ENCODE measurements around the gene ZNF512.

DNA sequence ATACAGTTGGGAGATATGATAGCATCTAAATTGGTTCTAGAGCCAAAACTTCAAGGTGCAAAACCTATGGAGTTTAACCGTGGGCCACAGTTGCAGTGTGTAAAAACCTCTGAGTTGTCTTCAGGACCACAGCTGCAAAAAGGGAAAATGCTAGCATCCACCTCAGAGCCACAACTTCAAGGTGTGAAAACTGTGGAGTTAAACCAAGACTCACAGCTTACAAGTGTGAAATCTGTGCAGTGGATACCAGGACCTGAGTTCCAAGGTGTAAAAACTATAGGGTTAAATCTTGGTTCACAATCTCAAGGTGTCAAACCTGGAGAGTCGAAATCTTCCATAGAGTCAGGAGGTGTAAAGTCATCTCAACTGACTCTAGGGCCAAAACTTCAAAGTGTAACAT lies 10.4 kb upstream of the ZNF512 start:
- TF ChIP-seq, protein P1, sequence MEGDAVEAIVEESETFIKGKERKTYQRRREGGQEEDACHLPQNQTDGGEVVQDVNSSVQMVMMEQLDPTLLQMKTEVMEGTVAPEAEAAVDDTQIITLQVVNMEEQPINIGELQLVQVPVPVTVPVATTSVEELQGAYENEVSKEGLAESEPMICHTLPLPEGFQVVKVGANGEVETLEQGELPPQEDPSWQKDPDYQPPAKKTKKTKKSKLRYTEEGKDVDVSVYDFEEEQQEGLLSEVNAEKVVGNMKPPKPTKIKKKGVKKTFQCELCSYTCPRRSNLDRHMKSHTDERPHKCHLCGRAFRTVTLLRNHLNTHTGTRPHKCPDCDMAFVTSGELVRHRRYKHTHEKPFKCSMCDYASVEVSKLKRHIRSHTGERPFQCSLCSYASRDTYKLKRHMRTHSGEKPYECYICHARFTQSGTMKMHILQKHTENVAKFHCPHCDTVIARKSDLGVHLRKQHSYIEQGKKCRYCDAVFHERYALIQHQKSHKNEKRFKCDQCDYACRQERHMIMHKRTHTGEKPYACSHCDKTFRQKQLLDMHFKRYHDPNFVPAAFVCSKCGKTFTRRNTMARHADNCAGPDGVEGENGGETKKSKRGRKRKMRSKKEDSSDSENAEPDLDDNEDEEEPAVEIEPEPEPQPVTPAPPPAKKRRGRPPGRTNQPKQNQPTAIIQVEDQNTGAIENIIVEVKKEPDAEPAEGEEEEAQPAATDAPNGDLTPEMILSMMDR (IDR thresholded peaks at IDR 0.05) = no peak
- TF ChIP-seq CBFB (CRISPR knock-in tag; IDR thresholded peaks at IDR 0.05; ENCODE audit: low read depth) (no peak), TP53 (CRISPR knock-in tag; IDR thresholded peaks at IDR 0.05) (no peak)
- TF ChIP-seq, protein P2, sequence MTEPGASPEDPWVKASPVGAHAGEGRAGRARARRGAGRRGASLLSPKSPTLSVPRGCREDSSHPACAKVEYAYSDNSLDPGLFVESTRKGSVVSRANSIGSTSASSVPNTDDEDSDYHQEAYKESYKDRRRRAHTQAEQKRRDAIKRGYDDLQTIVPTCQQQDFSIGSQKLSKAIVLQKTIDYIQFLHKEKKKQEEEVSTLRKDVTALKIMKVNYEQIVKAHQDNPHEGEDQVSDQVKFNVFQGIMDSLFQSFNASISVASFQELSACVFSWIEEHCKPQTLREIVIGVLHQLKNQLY (CRISPR knock-in tag; IDR thresholded peaks at IDR 0.05) = no peak
- TF ChIP-seq, protein P3, sequence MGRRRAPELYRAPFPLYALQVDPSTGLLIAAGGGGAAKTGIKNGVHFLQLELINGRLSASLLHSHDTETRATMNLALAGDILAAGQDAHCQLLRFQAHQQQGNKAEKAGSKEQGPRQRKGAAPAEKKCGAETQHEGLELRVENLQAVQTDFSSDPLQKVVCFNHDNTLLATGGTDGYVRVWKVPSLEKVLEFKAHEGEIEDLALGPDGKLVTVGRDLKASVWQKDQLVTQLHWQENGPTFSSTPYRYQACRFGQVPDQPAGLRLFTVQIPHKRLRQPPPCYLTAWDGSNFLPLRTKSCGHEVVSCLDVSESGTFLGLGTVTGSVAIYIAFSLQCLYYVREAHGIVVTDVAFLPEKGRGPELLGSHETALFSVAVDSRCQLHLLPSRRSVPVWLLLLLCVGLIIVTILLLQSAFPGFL (CRISPR knock-in tag; IDR thresholded peaks at IDR 0.05; ENCODE audit: borderline replicate concordance) = no peak
- TF ChIP-seq, protein P4, sequence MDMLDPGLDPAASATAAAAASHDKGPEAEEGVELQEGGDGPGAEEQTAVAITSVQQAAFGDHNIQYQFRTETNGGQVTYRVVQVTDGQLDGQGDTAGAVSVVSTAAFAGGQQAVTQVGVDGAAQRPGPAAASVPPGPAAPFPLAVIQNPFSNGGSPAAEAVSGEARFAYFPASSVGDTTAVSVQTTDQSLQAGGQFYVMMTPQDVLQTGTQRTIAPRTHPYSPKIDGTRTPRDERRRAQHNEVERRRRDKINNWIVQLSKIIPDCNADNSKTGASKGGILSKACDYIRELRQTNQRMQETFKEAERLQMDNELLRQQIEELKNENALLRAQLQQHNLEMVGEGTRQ (CRISPR knock-in tag; IDR thresholded peaks at IDR 0.05) = no peak

Data from WTC11 (cell line).